Breast epithelium (tissue), 4 donors: ENCODE data around the gene TEX52. TPM values are rescaled to one million over a fixed set of nuclear protein-coding genes. Genes with fewer than 3 reads are reported as not detected.
"Not testable (repeated sequence)": the region's sequence is repeated elsewhere in the genome, so short reads cannot be mapped to it uniquely, and the experiment has no call there.

Experiments used
- DNase-seq, 2 donors: peaks; one replicate each; pipeline ENCODE4 v3.0.0-alpha.2; 2019; ENCODE audit warnings: low spot score in 2 of 2
- H3K27ac ChIP-seq, 2 donors: fragments of 200-600 bp; sonication (generic) in 1 of 2; one replicate each; pipeline ENCODE4 v1.5.1; 2016 to 2019; ENCODE audit warnings: mild to moderate bottlenecking in 1 of 2
- H3K27me3 ChIP-seq, 2 donors: fragments of 200-600 bp; sonication (generic) in 1 of 2; one replicate each; pipeline versions ENCODE4 v1.5.1 to v1.6.0; 2017 to 2019; ENCODE audit warnings: control low read depth in 1 of 2, mild to moderate bottlenecking in 1 of 2
- H3K36me3 ChIP-seq: fragments of 200-600 bp; one replicate; pipeline ENCODE4 v1.5.1; 2019
- H3K4me1 ChIP-seq, 2 donors: fragments of 200-600 bp; sonication (generic); one replicate each; pipeline ENCODE4 v1.5.1; 2016 to 2019; ENCODE audit warnings: control low read depth in 1 of 2
- H3K4me3 ChIP-seq, 3 donors: fragments of 200-600 bp; sonication (generic); 1 replicate in 2 of 3; 2 replicates in 1 of 3; pipeline ENCODE4 v1.5.1; 2016 to 2019; ENCODE audit warnings: mild to moderate bottlenecking in 3 of 3, moderate library complexity in 2 of 3
- H3K9me3 ChIP-seq, 2 donors: fragments of 200-600 bp; sonication (generic) in 1 of 2; one replicate each; pipeline ENCODE4 v1.5.1; 2016 to 2019; ENCODE audit warnings: control low read depth in 1 of 2
- CTCF ChIP-seq, 3 donors: fragments of 450-650 bp; IDR thresholded peaks; one replicate each; pipeline ENCODE4 v1.5.1; 2016 to 2017; ENCODE audit warnings: antibody characterized with exemption in 3 of 3, mild to moderate bottlenecking in 3 of 3, moderate library complexity in 3 of 3
- POLR2A ChIP-seq: fragments of 450-650 bp; IDR thresholded peaks from one replicate; pipeline ENCODE4 v1.6.1; 2016; ENCODE audit warnings: antibody characterized with exemption, mild to moderate bottlenecking, moderate library complexity
- POLR2AphosphoS5 ChIP-seq, 3 donors: sonication (generic); formaldehyde crosslinking; IDR thresholded peaks; one replicate each; pipeline ENCODE4 v1.6.1; 2017; ENCODE audit warnings: antibody characterized with exemption in 3 of 3
- intact Hi-C: fragments of 100-400 bp; cut with DNase I; formaldehyde crosslinking; loops from one replicate; pipeline ENCODE4 v1.15.1; 2023; ENCODE audit warnings: low total_unique reads
- total RNA-seq, 3 donors: library from RNA; depleted of rRNA; stranded (reverse); fragments of >200 nt; gene quantifications; one replicate each; pipeline ENCODE4 v1.1.0, GENCODE V29; 2016

Gene TEX52
- total RNA-seq, 3 donors from 2014 or later, result not detected

- Histone ChIP-seq H3K36me3 (no peaks in the 10 kb centered on the region), H3K4me1 (peaks cover 7 to 13% of the 10 kb centered on the region in 2 donors), H3K9me3 (no peaks in the 10 kb centered on the region), H3K4me3 (peak overlapping the region; percentile 77 to 94 (median 90)), H3K27ac (peak overlapping the region; percentile 95 to 98), H3K27me3 (no peaks in the 10 kb centered on the region)
- no peak for DNase-seq
- intact Hi-C loops, result loop anchor here (5.0 kb wide), 1 partner anchor 66 kb away; the partner anchor contains the start of gene ITFG2
- TF ChIP-seq POLR2AphosphoS5 (IDR thresholded peaks at IDR 0.05) (no peak), CTCF (IDR thresholded peaks at IDR 0.05) (no peak), POLR2A (no peak)
Measured at GRCh38 chr12:2877953-2878732, 21.3 kb upstream of the TEX52 start.

GRCh38 chr12:2877047-2877952 is 20.5 kb upstream of the TEX52 start, which contains the start of the genes FOXM1 and RHNO1:
Gene FOXM1, minus strand, starts transcription at chr12:2877174. Its CDS starts 2,696 bp downstream, at chr12:2874478.
Gene RHNO1, plus strand, starts transcription at chr12:2877223. Its CDS starts 8,144 bp downstream, at chr12:2885367.
- no peaks in the 10 kb centered on the region for H3K36me3 ChIP-seq
- intact Hi-C loops, result loop anchor here (5.0 kb wide), 1 partner anchor 65 kb away; the partner anchor contains the start of gene ITFG2
- peak within 1 kb of the TSS; percentile 77 to 94 (median 90) for H3K4me3 ChIP-seq
- no peaks in the 10 kb centered on the region for H3K9me3 ChIP-seq
- H3K4me1 ChIP-seq, result peaks cover 7 to 13% of the 10 kb centered on the region in 2 donors
- H3K27ac ChIP-seq, result peak within 1 kb of the TSS; percentile 95 to 98
- TF ChIP-seq POLR2A (peak; percentile 70), POLR2AphosphoS5 (IDR thresholded peaks at IDR 0.05) (peak; percentile 38 to 91 (median 54)), CTCF (IDR thresholded peaks at IDR 0.05) (no peak)
- peak; percentile 84 to 90 for DNase-seq
- no peaks in the 10 kb centered on the region for H3K27me3 ChIP-seq

GRCh38 chr12:2876431-2877046 is 19.7 kb upstream of the TEX52 start:
- H3K27ac ChIP-seq, result peak overlapping the region in 1 of 2 donors; percentile 98
- no peak for DNase-seq
- H3K9me3 ChIP-seq, result no peaks in the 10 kb centered on the region
- TF ChIP-seq POLR2AphosphoS5 (IDR thresholded peaks at IDR 0.05), result no peak
- TF ChIP-seq POLR2A, result no peak
- TF ChIP-seq CTCF (IDR thresholded peaks at IDR 0.05), result no peak
- intact Hi-C loops, result loop anchor here (5.0 kb wide), 1 partner anchor 64 kb away; the partner anchor contains the start of gene ITFG2
- no peaks in the 10 kb centered on the region for H3K27me3 ChIP-seq
- H3K4me1 ChIP-seq, result peaks cover 7 to 13% of the 10 kb centered on the region in 2 donors
- H3K36me3 ChIP-seq, result no peaks in the 10 kb centered on the region
- H3K4me3 ChIP-seq, result peak overlapping the region; percentile 77 to 94 (median 90)

GRCh38 chr12:2868986-2869632 is 12.3 kb upstream of the TEX52 start:
- intact Hi-C loops, H3K4me3 ChIP-seq, DNase-seq, H3K27me3 ChIP-seq, H3K9me3 ChIP-seq, H3K4me1 ChIP-seq, H3K36me3 ChIP-seq, H3K27ac ChIP-seq: not testable (repeated sequence)

- Histone ChIP-seq H3K9me3 (no peaks in the 10 kb centered on the region), H3K36me3 (no peaks in the 10 kb centered on the region), H3K27me3 (no peaks in the 10 kb centered on the region), H3K27ac (no peak overlapping the region), H3K4me3 (no peak overlapping the region), H3K4me1 (no peaks in the 10 kb centered on the region)
- intact Hi-C loops, result no loop called here
- no peak for TF ChIP-seq CTCF (IDR thresholded peaks at IDR 0.05)
- TF ChIP-seq POLR2AphosphoS5 (IDR thresholded peaks at IDR 0.05), result no peak
- TF ChIP-seq POLR2A, result no peak
- DNase-seq, result no peak
Measured at GRCh38 chr12:2864198-2864597, 7.4 kb upstream of the TEX52 start.

GRCh38 chr12:2863402-2863801 is 6.6 kb upstream of the TEX52 start:
- DNase-seq, H3K27me3 ChIP-seq, H3K27ac ChIP-seq, H3K4me3 ChIP-seq, H3K9me3 ChIP-seq, H3K4me1 ChIP-seq, intact Hi-C loops, H3K36me3 ChIP-seq: not testable (repeated sequence)
